K562 (cell line): ENCODE results near the gene CCDC50. TPM values are rescaled to one million over a fixed set of nuclear protein-coding genes. Genes with fewer than 3 reads are reported as not detected.
A peak's percentile ranks its signal among the peaks of the same experiment; 100 is the strongest.

Experiments used
- ATAC-seq: fragments of 200-7000 bp; cut with Tn5 transposase; 3 replicates; pipeline ENCODE4 v1.9.1; 2020; ENCODE audit warnings: moderate library complexity
- BruUV-seq: library from RNA; stranded (reverse); fragments of 400-500 nt; replicated peaks from 2 replicates; lab custom pipeline; 2021; lab: Mats Ljungman, UMichigan
- CTCF ChIA-PET: fragments of 300-600 bp; formaldehyde crosslinking; extraction: SDS; loops from one replicate; lab custom pipeline; 2021; ENCODE audit warnings: low intra/inter-chr PET ratio; lab: Yijun Ruan, JAX
- POLR2A ChIA-PET: fragments of 300-600, 350-650 bp; sonication (Branson Sonifier 250); formaldehyde crosslinking; extraction: SDS; loops from one replicate; lab custom pipeline; 2021; ENCODE audit warnings: antibody characterized with exemption, inconsistent platforms; lab: Yijun Ruan, JAX
- DNase-seq, 4 experiments: peaks; one replicate each; pipeline versions ENCODE4 v3.0.0 to v3.0.0-alpha.2; 2011 to 2018; ENCODE audit warnings: low spot score in 3 of 4, mixed read lengths in 3 of 4; ENCODE audit errors: extremely low read depth in 1 of 4
- FAIRE-seq: peaks from 2 replicates; lab custom pipeline; 2011; peaks lifted over from hg19 to GRCh38; lab: Jason Lieb, UNC
- H2AFZ ChIP-seq: 2 replicates; pipeline ENCODE4 v1.6.0; 2011; ENCODE audit warnings: low read depth, low read length, control low read depth, inconsistent platforms
- H3K27ac ChIP-seq: fragments of 200-600 bp; 3 replicates; pipeline ENCODE4 v1.8.0; 2011; ENCODE audit warnings: low read depth, mild to moderate bottlenecking, control low read depth, inconsistent platforms, low read length, moderate library complexity, mixed read lengths; ENCODE audit errors: extremely low read depth
- H3K27me3 ChIP-seq, 2 experiments: fragments of 300-600 bp in 1 of 2; 2 replicates in 1 of 2; 3 replicates in 1 of 2; pipeline versions ENCODE4 v1.6.0 to v1.8.0; 2011; ENCODE audit warnings: inconsistent platforms in 2 of 2, low read length in 2 of 2, mild to moderate bottlenecking in 1 of 2, mixed read lengths in 1 of 2, moderate library complexity in 1 of 2; ENCODE audit not compliant: control insufficient read depth in 2 of 2, insufficient read depth in 2 of 2
- H3K36me3 ChIP-seq: fragments of 300-600 bp; 3 replicates; pipeline ENCODE4 v1.8.0; 2011; ENCODE audit warnings: mild to moderate bottlenecking, low read length, inconsistent platforms; ENCODE audit not compliant: control insufficient read depth, insufficient read depth
- H3K4me1 ChIP-seq, 2 experiments: fragments of 200-600 bp in 1 of 2; replicated peaks in 1 of 2; 2 replicates in 1 of 2; 3 replicates in 1 of 2; pipeline versions ENCODE4 v1.5.1 to v1.8.0; 2011; ENCODE audit warnings: inconsistent platforms in 2 of 2, low read length in 2 of 2, mild to moderate bottlenecking in 1 of 2, mixed read lengths in 1 of 2, moderate library complexity in 1 of 2; ENCODE audit not compliant: control insufficient read depth in 2 of 2, insufficient read depth in 2 of 2
- H3K4me2 ChIP-seq: 2 replicates; pipeline ENCODE4 v1.6.1; 2011; ENCODE audit warnings: low read length, control low read depth, inconsistent platforms, mixed read lengths; ENCODE audit not compliant: insufficient read depth
- H3K4me3 ChIP-seq: fragments of 200-600 bp; sonication (generic), shearing (Covaris generic); 2 replicates; pipeline ENCODE4 v1.5.1; 2016; ENCODE audit warnings: control low read depth, inconsistent platforms
- H3K79me2 ChIP-seq: fragments of 200-600 bp; 3 replicates; pipeline ENCODE4 v1.8.0; 2011; ENCODE audit warnings: low read length, inconsistent platforms; ENCODE audit not compliant: control insufficient read depth, insufficient read depth
- H3K9ac ChIP-seq, 2 experiments: 2 replicates each; pipeline versions ENCODE4 v1.6.0 to v1.6.1; 2011; ENCODE audit warnings: low read depth in 2 of 2, low read length in 2 of 2, control low read depth in 1 of 2, inconsistent platforms in 1 of 2, mild to moderate bottlenecking in 1 of 2, mixed read lengths in 1 of 2; ENCODE audit not compliant: insufficient read depth in 1 of 2
- H3K9me1 ChIP-seq: one replicate; pipeline ENCODE4 v1.6.0; 2011; ENCODE audit warnings: inconsistent platforms, mild to moderate bottlenecking, low read length, moderate library complexity; ENCODE audit not compliant: control insufficient read depth, insufficient read depth
- H3K9me3 ChIP-seq: replicated peaks from 2 replicates; pipeline ENCODE4 v1.5.1; 2011; ENCODE audit warnings: low read depth, low read length, inconsistent platforms; ENCODE audit not compliant: control insufficient read depth, insufficient read depth
- H4K20me1 ChIP-seq: replicated peaks from 2 replicates; pipeline ENCODE4 v1.6.1; 2011; ENCODE audit warnings: low read length, inconsistent platforms, mixed read lengths; ENCODE audit not compliant: control insufficient read depth, insufficient read depth
- CEBPB ChIP-seq: fragments of 450-650 bp; IDR thresholded peaks from 2 replicates; pipeline ENCODE4 v1.6.1; 2016; ENCODE audit warnings: missing genetic modification characterization, missing compliant biosample characterization
- ERF ChIP-seq: fragments of 450-650 bp; formaldehyde crosslinking; IDR thresholded peaks from 2 replicates; pipeline ENCODE4 v1.4.0; 2020; ENCODE audit warnings: mild to moderate bottlenecking, mixed read lengths
- GTF2A2 ChIP-seq: IDR thresholded peaks from 2 replicates; pipeline ENCODE4 v1.6.1; 2016; ENCODE audit warnings: mild to moderate bottlenecking, missing genetic modification characterization, missing compliant biosample characterization
- MAFK ChIP-seq: IDR thresholded peaks from 2 replicates; pipeline ENCODE4 v1.6.1; 2011; ENCODE audit warnings: low read length, improper control_type of control experiment
- PML ChIP-seq: IDR thresholded peaks from 2 replicates; pipeline ENCODE4 v1.6.1; 2012; ENCODE audit warnings: low read length, inconsistent platforms
- RNF2 ChIP-seq: sonication (generic); IDR thresholded peaks from 2 replicates; pipeline ENCODE4 v1.6.1; 2016
- STAG1 ChIP-seq: sonication (generic); formaldehyde crosslinking; IDR thresholded peaks from 2 replicates; pipeline ENCODE4 v1.5.0; 2020; ENCODE audit warnings: missing genetic modification reagents, borderline replicate concordance
- THRA ChIP-seq: fragments of 450-650 bp; IDR thresholded peaks from 2 replicates; pipeline ENCODE4 v1.6.1; 2017; ENCODE audit warnings: mild to moderate bottlenecking, moderate library complexity
- ZNF316 ChIP-seq: fragments of 450-650 bp; IDR thresholded peaks from 2 replicates; pipeline ENCODE4 v1.6.1; 2016
- WGBS: fragments of 100-300 bp; shearing (Covaris generic); methylation state at CpG from one replicate; pipeline ENCODE4 v1.1.6; 2016; ENCODE audit warnings: low coverage, mixed read lengths; ENCODE audit not compliant: insufficient coverage; ENCODE audit errors: missing lambda C conversion rate; 5-methylcytosine and 5-hydroxymethylcytosine counted together
- in situ Hi-C: fragments of 300-500 bp; cut with MboI; formaldehyde crosslinking; loops from 4 replicates; pipeline ENCODE4 v1.15.0; 2018; ENCODE audit warnings: inconsistent platforms, mixed read lengths
- intact Hi-C: fragments of 100-400 bp; cut with micrococcal nuclease; formaldehyde crosslinking; loops from 2 replicates; pipeline ENCODE4 v1.14.2; 2022
- polyA plus RNA-seq, 8 experiments: library from polyadenylated mRNA; depleted of rRNA in 4 of 8; stranded (reverse) in 5 of 8; unstranded in 3 of 8; fragments of >200 nt; fragmentation: Nextera tagmentation in 2 of 8; fragmentation: Illumina TruSeq in 1 of 8; extraction: Ambion mirVana in 2 of 8; extraction: Trizol in 1 of 8; gene quantifications; 2 replicates each; pipeline versions ENCODE4 v1.2.1 to v1.2.3, GENCODE V29; 2011 to 2014; ENCODE audit warnings: inconsistent platforms in 1 of 8, missing spikeins in 1 of 8
- total RNA-seq, 7 experiments: library from RNA; depleted of rRNA in 6 of 7; stranded (reverse); fragments of >200 nt in 6 of 7; fragmentation: Illumina TruSeq in 2 of 7; extraction: Trizol in 2 of 7; gene quantifications; 2 replicates each; pipeline versions ENCODE4 v1.2.1 to v1.2.3, GENCODE V29; 2011 to 2021; ENCODE audit warnings: low replicate concordance in 1 of 7

Gene CCDC50
- total and polyA plus RNA-seq, 9 of the 15 experiments (the other 6 are each of a cell fraction or from before 2014, with no cell fraction given): 8.4 to 63.4 (median 40.4) TPM

- TF ChIP-seq GTF2A2 (tag) (no peak), STAG1 (CRISPR knock-in tag) (no peak), CEBPB (no peak), ERF (no peak), THRA (no peak), RNF2 (no peak), PML (no peak)
Observed at GRCh38 chr3:191415566-191415965, 86.4 kb downstream of the CCDC50 start (continued).

- TF ChIP-seq GTF2A2 (tag) (no peak), ZNF316 (0 out of 2 replicates have a peak, but pooled peaks have one; percentile 4), MAFK (no peak)
- H3K4me3 ChIP-seq: no peak overlapping the region
- no peak overlapping the region for H3K4me2 ChIP-seq
- ChIA-PET POLR2A (no interaction called here), CTCF (no interaction called here)
- no peaks in the 10 kb centered on the region for H3K36me3 ChIP-seq
- no peaks in the 10 kb centered on the region for H3K9me3 ChIP-seq
- in situ Hi-C loops (loop anchor here (10.0 kb wide), 1 partner anchor 1027 kb away; no protein-coding TSS in a partner anchor), intact Hi-C loops (loop anchor here (1.0 to 10.0 kb wide), 4 partner anchors 295 to 1027 kb away; no protein-coding TSS in a partner anchor)
- H3K79me2 ChIP-seq: no peaks in the 10 kb centered on the region
- H3K9me1 ChIP-seq: no peaks in the 10 kb centered on the region
- H3K27me3 ChIP-seq: no peaks in the 10 kb centered on the region
- no peak overlapping the region for H3K9ac ChIP-seq
- H2AFZ ChIP-seq: no peak overlapping the region
- no peaks in the 10 kb centered on the region for H3K4me1 ChIP-seq
- H3K27ac ChIP-seq: no peak overlapping the region
- DNase-seq (no peak), ATAC-seq (no peak), FAIRE-seq (no peak)
- no TSS peak for BruUV-seq
- whole genome bisulfite sequencing: 4% methylated on average over 5 of the region's 6 CpGs
- no peaks in the 10 kb centered on the region for H4K20me1 ChIP-seq
Observed at GRCh38 chr3:191417457-191417729, 88.2 kb downstream of the CCDC50 start.
